ENCODE measurements around the gene FGF19. TPM values are rescaled to one million over a fixed set of nuclear protein-coding genes. Genes with fewer than 3 reads are reported as not detected.

Gene FGF19
- total RNA-seq, 1 experiment from 2014 or later = 7.4 TPM

DNA sequence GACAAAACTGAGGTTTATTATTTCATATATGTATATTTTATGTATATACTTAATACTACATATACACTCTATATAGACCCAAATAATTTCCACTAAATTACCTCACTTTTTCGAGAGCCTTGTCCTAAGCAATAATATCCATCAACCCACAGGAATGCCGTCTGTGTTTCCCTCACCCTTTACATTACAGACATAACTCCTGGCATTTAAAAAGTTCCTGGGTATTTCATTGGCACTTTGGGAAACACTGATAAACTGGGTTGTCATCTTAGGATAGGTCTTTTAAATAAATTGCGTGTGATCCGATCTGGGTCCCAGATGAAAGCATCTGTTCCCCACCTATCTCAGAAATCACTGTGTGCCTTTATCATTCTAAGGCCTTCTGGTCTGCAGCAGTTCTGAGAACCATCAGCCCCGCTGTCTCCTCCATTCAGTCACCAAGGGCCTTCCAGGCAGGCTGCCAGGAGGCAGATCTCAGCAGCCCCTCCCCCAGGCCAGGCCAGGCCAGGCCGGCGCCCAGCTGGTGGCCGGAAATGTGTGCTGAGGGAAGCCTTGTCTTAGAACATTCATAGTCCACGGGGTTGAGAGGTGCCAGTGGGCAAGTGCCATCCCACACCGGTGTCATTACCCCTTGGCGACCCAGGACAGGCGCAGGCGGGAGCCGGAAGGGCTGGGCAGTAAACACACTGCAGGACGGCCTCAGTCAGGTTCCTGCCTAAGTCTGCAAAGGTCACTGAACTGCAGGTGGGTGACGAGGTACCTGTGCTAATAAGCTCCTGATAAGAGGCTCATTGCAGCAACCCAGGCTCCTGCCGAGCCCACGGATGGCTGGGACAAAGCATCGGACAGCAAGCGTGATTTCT is 3.3 kb downstream of the FGF19 start:
- H3K4ac ChIP-seq (ENCODE audit: low read depth, low read length) = no peak overlapping the region
- H2BK5ac ChIP-seq (ENCODE audit: insufficient read length, low read length) = no peak overlapping the region
- H3K18ac ChIP-seq (ENCODE audit: insufficient read length, low read depth, low read length) = no peak overlapping the region
- peaks cover 0 to 9% (median 6%) of the 10 kb centered on the region in 3 experiments; a peak in 5 of 7 replicates for H3K36me3 Mint-ChIP-seq (ENCODE audit: insufficient read depth in 1 of 3, low read depth in 3 of 3)
- no peak overlapping the region for H2BK20ac ChIP-seq (ENCODE audit: low read depth, low read length, poor library complexity, severe bottlenecking)
- H3K79me2 ChIP-seq (ENCODE audit: insufficient read depth, low read length) = no peaks in the 10 kb centered on the region
- H4K5ac ChIP-seq (ENCODE audit: insufficient read length, low read depth, low read length) = no peak overlapping the region
- no peaks in the 10 kb centered on the region for H3K79me1 ChIP-seq (ENCODE audit: insufficient read depth, low read depth, low read length, poor library complexity, severe bottlenecking)
- peaks cover 26 to 27% of the 10 kb centered on the region in 2 experiments for H3K4me1 Mint-ChIP-seq
- H4K91ac ChIP-seq (ENCODE audit: insufficient read length, low read depth, low read length) = no peak overlapping the region
- H3K9me3 ChIP-seq (ENCODE audit: control insufficient read depth, low read depth, low read length) = no peaks in the 10 kb centered on the region
- H3K4me2 ChIP-seq (ENCODE audit: insufficient read depth, insufficient read length, low read length) = peak overlapping the region; percentile 38
- peaks cover 3% of the 10 kb centered on the region; the same call in 1 of the 2 replicates for H3K4me1 ChIP-seq (ENCODE audit: insufficient read depth, low read length)
- H3K27me3 Mint-ChIP-seq (ENCODE audit: low read depth) = peaks cover 20% of the 10 kb centered on the region
- TF ChIP-seq, protein P1, sequence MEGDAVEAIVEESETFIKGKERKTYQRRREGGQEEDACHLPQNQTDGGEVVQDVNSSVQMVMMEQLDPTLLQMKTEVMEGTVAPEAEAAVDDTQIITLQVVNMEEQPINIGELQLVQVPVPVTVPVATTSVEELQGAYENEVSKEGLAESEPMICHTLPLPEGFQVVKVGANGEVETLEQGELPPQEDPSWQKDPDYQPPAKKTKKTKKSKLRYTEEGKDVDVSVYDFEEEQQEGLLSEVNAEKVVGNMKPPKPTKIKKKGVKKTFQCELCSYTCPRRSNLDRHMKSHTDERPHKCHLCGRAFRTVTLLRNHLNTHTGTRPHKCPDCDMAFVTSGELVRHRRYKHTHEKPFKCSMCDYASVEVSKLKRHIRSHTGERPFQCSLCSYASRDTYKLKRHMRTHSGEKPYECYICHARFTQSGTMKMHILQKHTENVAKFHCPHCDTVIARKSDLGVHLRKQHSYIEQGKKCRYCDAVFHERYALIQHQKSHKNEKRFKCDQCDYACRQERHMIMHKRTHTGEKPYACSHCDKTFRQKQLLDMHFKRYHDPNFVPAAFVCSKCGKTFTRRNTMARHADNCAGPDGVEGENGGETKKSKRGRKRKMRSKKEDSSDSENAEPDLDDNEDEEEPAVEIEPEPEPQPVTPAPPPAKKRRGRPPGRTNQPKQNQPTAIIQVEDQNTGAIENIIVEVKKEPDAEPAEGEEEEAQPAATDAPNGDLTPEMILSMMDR (conservative IDR thresholded peaks at IDR 0.05) = no peak
- H3K23ac ChIP-seq (ENCODE audit: insufficient read length, low read depth, low read length) = no peak overlapping the region
- peak overlapping the region; percentile 59 for H3K27ac ChIP-seq (ENCODE audit: insufficient read length, low read depth, low read length)
- peaks cover 22% of the 10 kb centered on the region for H3K23me2 ChIP-seq (ENCODE audit: insufficient read length, low read depth, low read length, poor library complexity, severe bottlenecking)
- peak; percentile 92 for DNase-seq
- H3K14ac ChIP-seq (ENCODE audit: insufficient read depth, low read length) = 0 out of 2 replicates have a peak overlapping the region, but pooled peaks have one; percentile 7
- no peaks in the 10 kb centered on the region for H4K20me1 ChIP-seq (ENCODE audit: control insufficient read depth, insufficient read depth, insufficient read length)
- no peak overlapping the region for H2BK12ac ChIP-seq (ENCODE audit: insufficient read length, low read depth, low read length)
- H2AK5ac ChIP-seq (ENCODE audit: insufficient read length, low read length) = no peak overlapping the region
- no peak overlapping the region for H2BK15ac ChIP-seq (ENCODE audit: low read depth, low read length)
- H3T11ph ChIP-seq (ENCODE audit: low read length) = no peak overlapping the region
- H3K56ac ChIP-seq (ENCODE audit: insufficient read length, low read depth, low read length) = no peak overlapping the region
- WGBS (ENCODE audit: extremely low coverage, insufficient read length, low lambda C conversion rate) = no CpG with 5 or more reads among the region's 20 CpGs
- H3K9ac ChIP-seq (ENCODE audit: extremely low read depth, insufficient read length, low read length) = no peak overlapping the region
- H3K4me3 Mint-ChIP-seq = peak overlapping the region; percentile 59 to 70
- no peak overlapping the region for H4K8ac ChIP-seq (replicated peaks; ENCODE audit: insufficient read length, low read depth, low read length)
- H3K27me3 ChIP-seq (ENCODE audit: insufficient read depth, low read length) = peaks cover 2% of the 10 kb centered on the region; the same call in 1 of the 2 replicates
- H3K9me3 Mint-ChIP-seq = no peaks in the 10 kb centered on the region
- H3K27ac Mint-ChIP-seq = peak overlapping the region; percentile 67 to 94 (median 93); a peak in 6 of 7 replicates
- no peak overlapping the region for H2BK120ac ChIP-seq (ENCODE audit: low read depth, low read length, poor library complexity, severe bottlenecking)
- no peak overlapping the region for H2AFZ ChIP-seq (ENCODE audit: low read length)
